Stimulated activated CD4-positive, alpha-beta T cell treated with anti-CD3 and anti-CD28 coated beads, Interleukin-2, amount 100 ng/mL, for 48 hours (primary cell): ENCODE results near the gene CFAP57.
"Not testable (repeated sequence)": the region's sequence is repeated elsewhere in the genome, so short reads cannot be mapped to it uniquely, and the experiment has no call there.

Experiments used
- DNase-seq, 2 donors: peaks; one replicate each; pipeline ENCODE4 v3.0.0-alpha.2; 2020

CFAP57 gene

DNA sequence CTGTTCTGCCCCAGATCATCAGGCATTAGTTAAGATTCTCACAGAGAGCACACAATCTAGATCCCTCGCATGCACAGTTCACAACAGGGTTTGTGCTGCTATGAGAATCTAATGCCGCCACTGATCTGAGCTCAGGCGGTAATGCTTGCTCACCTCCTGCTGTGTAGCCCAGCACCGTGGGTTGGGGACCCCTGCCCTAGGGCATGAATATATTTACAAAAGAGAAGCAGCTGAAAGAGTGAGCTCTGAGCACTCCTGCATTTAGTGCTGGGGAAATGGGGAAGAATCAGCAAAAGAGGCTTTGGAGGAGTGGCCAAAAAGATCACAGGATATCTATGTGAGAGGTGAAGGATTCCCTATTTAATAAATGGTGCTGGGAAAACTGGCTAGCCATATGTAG, 5.6 kb downstream of the CFAP57 start:
- DNase-seq = no peak

- no peak for DNase-seq
These were observed 12.3 kb downstream of the CFAP57 start for GRCh38 chr1:43184388-43184787.

DNA sequence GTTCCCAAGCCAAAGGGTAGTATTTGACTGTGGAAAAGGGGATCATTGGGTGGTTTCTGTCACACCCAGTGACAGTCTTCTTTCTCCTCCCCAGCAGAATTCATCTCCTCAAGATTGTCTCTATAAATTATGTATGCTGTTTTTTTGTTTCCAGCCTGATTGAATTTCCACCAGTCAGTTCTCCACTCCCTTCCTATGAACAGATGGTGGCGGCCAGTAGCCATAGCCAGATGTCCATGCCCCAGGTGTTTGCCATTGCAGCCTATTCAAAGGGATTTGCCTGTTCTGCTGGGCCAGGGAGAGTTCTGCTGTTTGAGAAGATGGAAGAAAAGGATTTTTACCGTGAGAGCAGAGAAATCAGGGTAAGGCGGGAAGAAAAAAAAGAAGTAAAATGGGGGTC, 12.9 kb downstream of the CFAP57 start:
- no peak for DNase-seq

DNA sequence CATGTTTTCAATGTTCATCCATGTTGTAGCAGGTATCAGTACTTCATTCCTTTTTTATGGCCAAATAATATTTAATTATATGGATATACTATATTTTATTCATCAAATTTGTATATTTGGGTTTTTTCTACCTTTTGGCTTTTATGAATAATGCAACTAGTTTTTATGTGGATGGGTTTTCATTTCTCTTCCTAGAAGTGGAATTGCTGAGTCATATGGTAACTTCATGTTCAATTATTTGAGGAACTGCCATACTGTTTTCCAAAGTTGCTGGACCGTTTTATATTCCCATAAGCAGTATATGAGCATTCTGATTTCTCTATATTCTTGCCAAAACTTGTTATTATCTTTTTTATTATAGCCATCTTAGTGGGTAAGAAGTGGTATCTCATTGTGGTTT, 16.0 kb downstream of the CFAP57 start:
- no peak for DNase-seq

DNA sequence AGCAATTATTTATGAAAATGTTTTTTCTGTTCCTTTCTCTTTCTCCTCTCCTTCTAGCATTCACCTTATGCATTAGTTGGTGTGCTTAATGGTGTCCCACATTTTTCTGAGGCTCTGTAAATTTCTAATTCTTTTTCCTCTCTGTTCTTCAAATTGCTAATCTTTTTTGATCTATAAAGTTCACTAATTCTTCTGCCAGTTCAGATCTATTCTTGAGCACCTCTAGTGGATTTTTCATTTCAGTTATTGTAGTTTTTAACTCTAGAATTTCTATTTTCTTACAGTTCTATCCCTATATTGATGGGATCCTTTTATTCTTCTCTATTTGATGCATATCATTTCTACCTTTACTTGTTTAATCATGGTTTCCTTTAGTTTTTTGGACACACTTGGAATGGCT, 22.4 kb downstream of the CFAP57 start:
- no peak for DNase-seq

DNA sequence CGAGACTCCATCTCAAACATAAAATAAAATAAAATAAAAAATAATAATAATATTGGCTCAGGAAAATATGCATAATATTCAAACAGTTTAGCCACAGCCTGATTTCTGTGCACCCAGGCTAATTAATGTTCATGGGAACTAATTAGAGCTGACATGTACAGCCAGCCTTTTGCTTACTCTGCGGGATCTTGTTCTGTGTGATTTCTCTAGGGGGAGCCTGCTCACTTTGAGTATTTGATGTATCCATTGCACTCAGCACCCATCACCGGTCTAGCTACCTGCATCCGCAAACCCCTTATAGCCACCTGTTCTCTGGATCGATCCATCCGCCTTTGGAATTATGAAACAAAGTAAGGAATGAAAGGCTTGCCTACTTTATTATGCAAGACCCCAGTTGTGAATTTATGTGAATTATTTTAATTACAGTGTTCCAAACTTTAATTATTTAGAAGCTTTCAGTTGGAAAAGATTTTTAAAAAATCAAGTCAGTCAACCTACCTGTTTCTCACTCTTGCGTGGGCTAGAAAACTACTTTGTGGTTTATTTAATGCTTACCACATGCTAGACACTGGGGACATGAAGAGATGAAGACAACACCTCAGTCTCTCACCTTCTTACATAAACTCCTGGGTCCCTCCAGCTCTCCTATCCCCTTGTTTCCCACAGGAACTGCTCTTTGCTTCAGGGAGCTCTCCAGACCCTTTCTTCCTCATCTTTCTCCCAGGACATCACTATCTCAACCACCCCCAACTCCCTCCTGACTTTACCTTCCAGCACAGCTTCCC, 25.4 kb downstream of the CFAP57 start:
- DNase-seq = no peak

DNA sequence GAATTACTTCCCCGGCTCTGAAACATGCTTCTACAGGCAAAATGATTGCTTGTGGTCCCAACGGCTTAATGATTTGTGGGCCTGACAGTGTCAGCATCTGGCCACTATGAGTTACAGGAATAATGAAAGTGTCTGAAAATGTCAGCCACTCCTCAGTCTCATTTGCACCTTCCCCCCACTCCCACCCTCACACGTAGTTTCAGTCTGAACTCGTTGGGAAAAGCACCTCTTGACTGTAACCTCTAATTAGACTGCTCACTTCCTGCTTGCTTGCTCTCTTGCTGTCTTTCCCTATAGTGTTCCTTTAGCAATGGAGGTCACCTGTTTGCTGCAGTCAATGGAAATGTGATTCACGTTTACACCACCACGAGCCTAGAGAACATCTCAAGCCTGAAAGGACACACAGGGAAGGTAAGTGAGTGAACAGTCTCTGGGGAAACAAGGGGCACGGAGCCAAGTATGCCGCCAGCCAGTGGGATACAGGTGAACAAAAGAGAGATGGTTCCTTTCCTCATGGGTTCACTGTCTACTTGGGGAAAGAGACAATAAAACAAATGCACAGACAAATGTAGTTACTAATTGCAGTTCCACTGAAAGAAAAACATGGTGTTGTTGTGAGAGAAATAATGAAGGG, 27.1 kb downstream of the CFAP57 start:
- no peak for DNase-seq

GRCh38 chr1:43203859-43204258, 31.7 kb downstream of the CFAP57 start:
- no peak for DNase-seq

DNA sequence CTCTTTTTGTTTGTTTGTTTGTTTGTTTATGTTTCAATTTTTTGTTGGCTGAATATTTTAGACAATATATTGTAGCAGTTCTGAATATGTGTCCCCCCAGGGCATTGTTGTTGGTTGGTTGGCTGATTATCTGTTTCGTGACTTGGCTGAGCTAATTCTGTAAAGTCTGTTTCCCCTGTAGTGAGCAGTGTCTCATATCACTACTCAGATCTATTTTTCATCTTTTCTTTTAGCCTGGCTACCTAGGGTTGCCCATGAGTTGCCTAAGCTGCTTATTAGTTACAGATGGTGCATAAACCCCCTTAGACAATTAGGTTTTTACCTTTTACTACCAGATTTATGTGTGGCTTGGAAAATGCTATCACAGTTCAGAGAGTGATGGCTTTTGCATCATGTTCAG, 32.3 kb downstream of the CFAP57 start:
- DNase-seq = no peak

DNA sequence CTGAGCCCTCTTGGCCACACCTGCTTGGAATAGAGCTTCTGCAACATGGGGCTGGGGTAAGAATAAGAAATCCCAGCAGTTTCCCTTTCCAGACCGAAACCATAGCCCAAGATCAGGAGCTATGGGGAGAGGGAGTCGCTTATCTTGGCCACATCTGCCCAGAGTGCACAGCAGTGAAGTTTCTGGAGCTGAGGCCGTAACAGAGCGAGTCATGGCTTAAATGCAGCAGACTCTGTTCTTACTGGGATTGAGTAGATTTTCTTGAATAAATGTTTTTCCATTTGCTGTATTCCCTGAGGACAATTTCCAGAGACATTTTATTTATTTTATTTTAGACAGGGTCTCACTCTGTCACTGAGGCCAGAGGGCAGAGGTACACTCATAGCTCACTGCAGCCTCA, 33.5 kb downstream of the CFAP57 start:
- no peak for DNase-seq

DNA sequence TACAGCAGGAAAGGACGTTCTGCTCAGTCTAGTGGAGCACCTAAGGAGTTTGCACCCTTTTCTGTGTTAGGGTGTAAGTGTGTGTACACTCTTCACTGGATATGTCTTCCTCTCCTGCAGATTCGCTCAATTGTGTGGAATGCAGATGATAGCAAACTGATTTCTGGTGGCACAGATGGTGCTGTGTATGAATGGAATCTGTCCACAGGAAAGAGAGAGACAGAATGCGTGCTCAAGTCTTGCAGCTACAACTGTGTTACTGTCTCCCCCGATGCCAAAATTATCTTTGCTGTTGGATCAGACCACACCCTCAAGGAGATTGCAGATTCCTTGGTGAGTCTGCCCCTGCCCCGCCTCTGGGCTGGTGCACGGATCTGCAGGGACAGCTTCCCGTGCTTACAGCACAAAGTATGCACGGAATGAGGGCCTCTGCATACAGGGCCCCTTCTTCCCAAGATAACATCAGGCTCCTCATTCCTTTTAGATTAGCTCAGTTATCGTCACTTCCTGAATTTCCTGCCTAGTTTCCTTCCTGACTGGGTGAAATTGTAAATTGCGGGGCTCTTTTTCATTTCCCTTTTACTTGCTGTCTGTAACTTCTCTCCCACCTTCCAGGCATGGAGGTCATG, 34.6 kb downstream of the CFAP57 start:
- DNase-seq = no peak

DNA sequence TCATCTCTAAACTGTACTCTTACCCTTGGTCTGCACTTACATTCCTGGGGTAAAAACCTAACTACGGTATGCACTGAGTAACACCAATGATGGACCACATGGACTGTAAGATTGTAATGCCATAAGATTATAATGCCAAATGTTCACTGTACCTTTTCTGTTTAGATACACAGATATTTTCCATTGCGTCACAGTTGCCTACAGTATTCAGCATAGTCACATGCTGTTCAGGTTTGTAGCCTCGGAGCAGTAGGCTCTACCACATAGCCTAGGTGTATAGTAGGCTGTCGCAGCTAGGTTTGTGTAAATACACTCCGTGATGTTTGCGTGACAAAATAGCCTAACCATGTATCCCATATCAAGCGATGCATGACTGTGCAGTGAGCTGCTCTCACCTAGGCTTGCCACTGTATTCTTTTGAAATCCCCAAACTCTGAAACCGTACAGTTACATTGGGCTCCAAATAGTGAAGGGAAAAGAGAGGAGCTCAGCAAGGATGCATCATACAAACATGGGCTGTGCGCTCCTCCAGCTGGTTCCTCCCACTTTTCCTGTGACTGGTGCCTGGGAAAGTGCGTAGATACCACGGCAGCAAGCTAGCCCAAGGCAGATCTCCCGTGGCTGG, 35.2 kb downstream of the CFAP57 start:
- no peak for DNase-seq

GRCh38 chr1:43208277-43208676, 36.1 kb downstream of the CFAP57 start:
- not testable (repeated sequence) for DNase-seq

- no peak for DNase-seq
These were observed 42.6 kb downstream of the CFAP57 start for GRCh38 chr1:43214501-43215444.

DNA sequence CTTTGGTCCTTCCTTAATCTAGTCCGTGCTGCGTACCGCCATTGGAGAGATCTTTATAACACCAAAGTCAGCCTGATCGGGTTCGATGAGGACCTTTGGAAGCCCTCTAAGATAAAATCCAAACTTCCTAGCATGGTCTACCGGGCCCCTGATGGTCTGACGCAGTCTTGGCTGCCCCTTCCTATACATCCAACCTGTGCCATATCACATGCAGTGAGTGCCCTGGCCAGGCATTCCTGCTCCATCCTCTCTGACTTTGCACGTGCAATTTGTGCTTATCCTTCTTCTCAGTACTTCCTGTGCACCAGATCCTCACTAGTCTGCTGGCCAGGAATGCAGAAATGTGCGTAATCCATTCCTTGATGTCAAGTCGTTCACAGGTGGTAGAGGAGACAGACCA, 45.6 kb downstream of the CFAP57 start:
- DNase-seq = no peak

DNA sequence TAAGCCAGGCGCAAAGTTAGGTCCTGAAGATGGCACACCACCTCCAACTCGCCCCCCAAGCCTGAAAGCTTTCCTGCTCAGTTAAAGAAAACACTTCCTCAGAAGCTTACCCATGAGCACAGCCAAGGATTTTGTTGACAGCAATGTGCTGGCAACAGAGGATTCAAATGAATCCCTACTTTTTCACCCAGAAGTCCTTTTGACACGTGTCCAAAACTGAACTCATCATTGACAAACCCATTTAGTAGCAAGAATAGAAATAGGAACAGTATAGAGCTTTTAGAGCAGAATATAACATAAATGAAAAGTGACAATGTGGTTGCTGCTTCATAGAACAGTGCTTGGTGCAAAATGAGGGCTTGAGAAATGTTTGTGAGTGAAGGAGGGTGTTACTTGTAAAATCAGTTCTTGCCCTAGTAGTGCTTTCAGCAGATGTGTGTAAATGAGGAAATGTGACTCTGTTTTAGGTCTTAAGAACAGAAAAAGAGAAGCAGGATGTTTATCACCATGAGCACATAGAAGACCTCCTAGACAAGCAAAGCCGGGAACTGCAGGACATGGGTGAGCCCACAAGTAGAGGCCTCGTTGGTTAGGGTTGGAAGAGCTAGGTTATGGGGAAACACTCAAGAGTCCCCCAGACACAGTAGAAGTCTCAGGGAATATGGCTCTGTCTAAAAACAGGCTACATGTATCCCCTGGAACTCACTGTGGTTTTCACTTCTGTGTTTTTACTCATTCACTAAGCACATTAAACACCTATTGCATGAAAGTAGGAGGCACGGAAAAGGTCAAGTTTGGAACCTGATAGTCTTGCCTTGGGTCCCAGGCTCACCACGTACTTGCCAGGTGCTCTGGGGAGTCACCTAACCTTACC, 49.0 kb downstream of the CFAP57 start:
- DNase-seq = no peak

DNA sequence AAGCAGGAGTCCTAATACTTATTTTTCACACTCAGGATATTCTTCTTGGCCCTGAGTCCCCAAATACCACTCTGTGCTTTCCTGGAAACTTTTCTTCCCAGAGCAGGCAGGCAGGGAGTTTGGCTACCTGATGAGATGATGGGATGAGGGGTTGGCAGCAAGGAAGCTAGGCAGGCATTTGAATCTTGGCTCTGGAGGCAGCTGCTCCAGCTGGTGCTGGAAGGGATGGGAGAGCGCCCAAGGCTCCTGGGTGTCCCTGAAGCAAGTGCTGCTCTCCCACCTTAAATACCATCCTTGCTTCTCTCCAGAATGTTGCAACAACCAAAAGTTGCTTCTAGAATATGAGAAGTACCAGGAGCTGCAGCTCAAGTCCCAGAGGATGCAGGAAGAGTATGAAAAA, 49.7 kb downstream of the CFAP57 start:
- DNase-seq = no peak

DNA sequence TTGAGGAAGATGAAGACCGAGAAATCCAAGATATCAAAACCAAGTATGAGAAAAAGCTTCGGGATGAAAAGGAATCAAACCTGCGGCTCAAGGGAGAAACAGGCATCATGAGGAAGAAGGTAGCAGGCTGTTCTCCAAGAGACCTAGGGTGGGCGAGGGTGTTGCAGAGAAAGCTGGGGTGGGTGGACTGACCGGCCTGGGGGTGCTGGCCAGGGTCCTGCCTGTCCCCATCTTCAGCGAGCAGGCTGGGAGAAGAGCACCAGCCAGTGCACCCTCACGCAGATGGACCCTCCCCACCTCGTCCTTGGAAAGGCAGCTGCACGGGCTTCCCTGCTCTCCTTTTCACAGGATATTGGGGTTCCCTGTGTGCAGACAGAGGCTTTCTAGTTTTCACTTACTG, 50.7 kb downstream of the CFAP57 start:
- DNase-seq = no peak

DNA sequence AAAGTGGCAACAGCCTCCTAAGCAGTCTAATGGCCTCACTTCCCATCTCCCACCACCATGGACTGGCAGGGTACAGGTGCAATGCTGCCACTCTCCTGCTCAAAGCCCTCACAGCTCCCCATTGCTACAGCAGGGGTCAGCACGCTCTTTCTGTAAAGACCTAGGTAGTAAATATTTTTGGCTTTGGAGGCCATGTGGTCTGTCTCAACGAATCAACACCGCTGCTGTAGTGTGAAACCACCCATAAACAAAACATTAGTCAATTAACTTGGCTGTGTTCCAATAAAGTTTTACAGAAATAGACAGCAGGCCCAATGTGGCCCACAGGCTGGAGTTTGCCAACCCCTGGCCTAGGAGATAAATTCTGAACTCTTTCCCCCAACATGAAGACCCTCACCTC, 53.0 kb downstream of the CFAP57 start:
- DNase-seq = no peak

GRCh38 chr1:43227143-43227764, 55.1 kb downstream of the CFAP57 start:
- DNase-seq = peak; percentile 90
